Hematopoietic multipotent progenitor cell treated with erythropoietin and hydrocortisone succinate and interleukin-3 and kit ligand, for 8 days (in vitro differentiated cells): ENCODE results near the gene NTRK2.

Experiments used
- DNase-seq: peaks from one replicate; pipeline ENCODE4 v3.0.0-alpha.2; 2015

NTRK2 gene

GRCh38 chr9:84900421-84900820 is 230.9 kb downstream of the NTRK2 start:
- no peak for DNase-seq

- no peak for DNase-seq
Measured at GRCh38 chr9:84903963-84904362, 234.4 kb downstream of the NTRK2 start.

- no peak for DNase-seq
Measured at GRCh38 chr9:84916769-84917168, 247.2 kb downstream of the NTRK2 start.

GRCh38 chr9:84917366-84918070 is 248.0 kb downstream of the NTRK2 start:
- no peak for DNase-seq

GRCh38 chr9:84919440-84919839 is 249.9 kb downstream of the NTRK2 start:
- no peak for DNase-seq

GRCh38 chr9:84921175-84921574 is 251.6 kb downstream of the NTRK2 start:
- DNase-seq, result no peak

- no peak for DNase-seq
Measured at GRCh38 chr9:84922051-84922450, 252.5 kb downstream of the NTRK2 start.

- DNase-seq, result no peak
Measured at GRCh38 chr9:84924266-84924665, 254.7 kb downstream of the NTRK2 start.

- no peak for DNase-seq
Measured at GRCh38 chr9:84925225-84925872, 255.8 kb downstream of the NTRK2 start.

- no peak for DNase-seq
Measured at GRCh38 chr9:84926793-84927192, 257.3 kb downstream of the NTRK2 start.

GRCh38 chr9:84928419-84928818 is 258.9 kb downstream of the NTRK2 start:
- no peak for DNase-seq

GRCh38 chr9:84929068-84929467 is 259.5 kb downstream of the NTRK2 start:
- DNase-seq, result no peak

GRCh38 chr9:84932915-84933527 is 263.5 kb downstream of the NTRK2 start:
- DNase-seq, result no peak

- DNase-seq, result no peak
Measured at GRCh38 chr9:84935528-84936117, 266.1 kb downstream of the NTRK2 start.

GRCh38 chr9:84937180-84937579 is 267.7 kb downstream of the NTRK2 start:
- no peak for DNase-seq

GRCh38 chr9:84937581-84937980 is 268.1 kb downstream of the NTRK2 start:
- DNase-seq, result no peak

- DNase-seq, result no peak
Measured at GRCh38 chr9:84939774-84940173, 270.2 kb downstream of the NTRK2 start.

GRCh38 chr9:84940294-84940693 is 270.8 kb downstream of the NTRK2 start:
- no peak for DNase-seq

GRCh38 chr9:84941792-84942191 is 272.3 kb downstream of the NTRK2 start:
- DNase-seq, result no peak

GRCh38 chr9:84943482-84944050 is 274.0 kb downstream of the NTRK2 start:
- no peak for DNase-seq

- no peak for DNase-seq
Measured at GRCh38 chr9:84945878-84946538, 276.5 kb downstream of the NTRK2 start.

GRCh38 chr9:84947412-84947972 is 278.0 kb downstream of the NTRK2 start:
- no peak for DNase-seq

- DNase-seq, result no peak
Measured at GRCh38 chr9:84949258-84949657, 279.7 kb downstream of the NTRK2 start.
